ENCODE results near the gene GH1.
"Not testable (repeated sequence)": the region's sequence is repeated elsewhere in the genome, so short reads cannot be mapped to it uniquely, and the experiment has no call there.

GH1 gene

GRCh38 chr17:63881935-63882601, 36.6 kb downstream of the GH1 start, which contains the start of gene GH2:
TSS of gene GH2 (minus strand) at chr17:63881944. CDS start at chr17:63881801, 143 bp downstream.
- Histone ChIP-seq H3K36me3 (ENCODE audit: insufficient read depth, low read depth, low read length) (no peaks in the 10 kb centered on the region), H3K27me3 (ENCODE audit: insufficient read depth, low read length) (no peaks in the 10 kb centered on the region), H3K4me1 (ENCODE audit: insufficient read depth, low read length) (peaks cover 6% of the 10 kb centered on the region; the same call in 1 of the 2 replicates), H3K4me3 (ENCODE audit: low read length) (0 out of 2 replicates have a peak within 1 kb of the TSS, but pooled peaks have one; percentile 41), H3K27ac (ENCODE audit: low read length) (no peak within 1 kb of the TSS), H3K9me3 (ENCODE audit: insufficient read depth, low read depth, low read length) (no peaks in the 10 kb centered on the region), H3K9ac (ENCODE audit: low read depth, low read length) (no peak within 1 kb of the TSS)

DNA sequence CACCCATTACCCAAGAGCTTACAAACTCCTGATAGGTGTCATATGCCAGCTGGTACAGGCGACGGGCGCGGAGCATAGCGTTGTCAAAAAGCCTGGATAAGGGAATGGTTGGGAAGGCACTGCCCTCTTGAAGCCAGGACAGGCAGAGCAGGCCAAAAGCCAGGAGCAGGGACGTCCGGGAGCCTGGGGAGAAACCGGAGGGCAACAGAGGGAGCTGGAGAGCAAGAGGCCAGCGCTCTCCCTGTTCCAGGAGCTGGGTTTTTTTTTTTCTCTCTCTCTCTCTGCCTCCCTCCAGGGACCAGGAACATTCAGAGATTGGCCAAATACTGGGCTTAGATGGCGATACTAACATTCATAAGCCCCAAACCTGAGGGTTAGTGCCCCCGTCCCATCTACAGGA, 37.3 kb downstream of the GH1 start:
- H3K9me3 ChIP-seq (ENCODE audit: insufficient read depth, low read depth, low read length); H3K4me1 ChIP-seq (ENCODE audit: insufficient read depth, low read length); H3K36me3 ChIP-seq (ENCODE audit: insufficient read depth, low read depth, low read length); H3K9ac ChIP-seq (ENCODE audit: low read depth, low read length); H3K27ac ChIP-seq (ENCODE audit: low read length); H3K27me3 ChIP-seq (ENCODE audit: insufficient read depth, low read length): not testable (repeated sequence)
- H3K4me3 ChIP-seq (ENCODE audit: low read length): 0 out of 2 replicates have a peak overlapping the region, but pooled peaks have one; percentile 41

- Histone ChIP-seq H3K9ac (ENCODE audit: low read depth, low read length) (no peak overlapping the region), H3K27me3 (ENCODE audit: insufficient read depth, low read length) (no peaks in the 10 kb centered on the region), H3K27ac (ENCODE audit: low read length) (no peak overlapping the region), H3K9me3 (ENCODE audit: insufficient read depth, low read depth, low read length) (no peaks in the 10 kb centered on the region), H3K4me3 (ENCODE audit: low read length) (0 out of 2 replicates have a peak overlapping the region, but pooled peaks have one; percentile 41), H3K4me1 (ENCODE audit: insufficient read depth, low read length) (peaks cover 6% of the 10 kb centered on the region; the same call in 1 of the 2 replicates), H3K36me3 (ENCODE audit: insufficient read depth, low read depth, low read length) (no peaks in the 10 kb centered on the region)
These were observed 37.9 kb downstream of the GH1 start for GRCh38 chr17:63880706-63881105.

- not testable (repeated sequence) for H3K4me3 ChIP-seq (ENCODE audit: low read length); H3K27me3 ChIP-seq (ENCODE audit: insufficient read depth, low read length); H3K27ac ChIP-seq (ENCODE audit: low read length); H3K9me3 ChIP-seq (ENCODE audit: insufficient read depth, low read depth, low read length); H3K36me3 ChIP-seq (ENCODE audit: insufficient read depth, low read depth, low read length); H3K4me1 ChIP-seq (ENCODE audit: insufficient read depth, low read length); H3K9ac ChIP-seq (ENCODE audit: low read depth, low read length)
These were observed 40.2 kb downstream of the GH1 start for GRCh38 chr17:63878413-63878812.

GRCh38 chr17:63874693-63875092, 43.9 kb downstream of the GH1 start:
- not testable (repeated sequence) for H3K36me3 ChIP-seq (ENCODE audit: insufficient read depth, low read depth, low read length); H3K27ac ChIP-seq (ENCODE audit: low read length); H3K4me3 ChIP-seq (ENCODE audit: low read length); H3K9me3 ChIP-seq (ENCODE audit: insufficient read depth, low read depth, low read length); H3K27me3 ChIP-seq (ENCODE audit: insufficient read depth, low read length); H3K4me1 ChIP-seq (ENCODE audit: insufficient read depth, low read length); H3K9ac ChIP-seq (ENCODE audit: low read depth, low read length)

GRCh38 chr17:63874061-63874626, 44.5 kb downstream of the GH1 start:
- H3K27ac ChIP-seq (ENCODE audit: low read length); H3K27me3 ChIP-seq (ENCODE audit: insufficient read depth, low read length); H3K4me1 ChIP-seq (ENCODE audit: insufficient read depth, low read length); H3K9ac ChIP-seq (ENCODE audit: low read depth, low read length); H3K36me3 ChIP-seq (ENCODE audit: insufficient read depth, low read depth, low read length); H3K9me3 ChIP-seq (ENCODE audit: insufficient read depth, low read depth, low read length); H3K4me3 ChIP-seq (ENCODE audit: low read length): not testable (repeated sequence)

DNA sequence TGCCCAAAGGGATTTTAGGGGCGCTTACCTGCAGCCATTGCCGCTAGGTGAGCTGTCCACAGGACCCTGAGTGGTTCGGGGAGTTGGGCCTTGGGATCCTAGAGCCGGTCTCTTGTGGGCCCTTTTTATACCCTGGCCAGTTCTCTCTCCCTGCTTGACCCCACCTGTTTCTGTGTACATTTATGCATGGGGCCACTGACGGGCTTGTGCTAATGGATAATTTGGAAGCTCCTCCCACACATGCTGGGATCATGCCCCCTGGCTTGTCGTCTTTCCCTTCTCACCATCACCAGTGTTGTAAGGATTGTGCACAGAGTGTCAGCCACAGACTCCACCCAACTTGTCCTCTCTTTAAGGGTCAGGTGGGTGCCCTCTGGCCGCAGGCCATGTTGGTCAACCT, 45.1 kb downstream of the GH1 start, which contains the start of gene CSH2:
Gene CSH2, minus strand, starts transcription at position 101 of the 400 bp plus-strand sequence. Its CDS starts 63 bp downstream, at position 38.
- H3K4me1 ChIP-seq (ENCODE audit: insufficient read depth, low read length); H3K9ac ChIP-seq (ENCODE audit: low read depth, low read length); H3K9me3 ChIP-seq (ENCODE audit: insufficient read depth, low read depth, low read length); H3K27me3 ChIP-seq (ENCODE audit: insufficient read depth, low read length); H3K36me3 ChIP-seq (ENCODE audit: insufficient read depth, low read depth, low read length); H3K4me3 ChIP-seq (ENCODE audit: low read length); H3K27ac ChIP-seq (ENCODE audit: low read length): not testable (repeated sequence)

GRCh38 chr17:63871646-63872365, 46.8 kb downstream of the GH1 start:
- not testable (repeated sequence) for H3K9ac ChIP-seq (ENCODE audit: low read depth, low read length); H3K4me1 ChIP-seq (ENCODE audit: insufficient read depth, low read length); H3K9me3 ChIP-seq (ENCODE audit: insufficient read depth, low read depth, low read length); H3K27ac ChIP-seq (ENCODE audit: low read length); H3K4me3 ChIP-seq (ENCODE audit: low read length); H3K36me3 ChIP-seq (ENCODE audit: insufficient read depth, low read depth, low read length); H3K27me3 ChIP-seq (ENCODE audit: insufficient read depth, low read length)

DNA sequence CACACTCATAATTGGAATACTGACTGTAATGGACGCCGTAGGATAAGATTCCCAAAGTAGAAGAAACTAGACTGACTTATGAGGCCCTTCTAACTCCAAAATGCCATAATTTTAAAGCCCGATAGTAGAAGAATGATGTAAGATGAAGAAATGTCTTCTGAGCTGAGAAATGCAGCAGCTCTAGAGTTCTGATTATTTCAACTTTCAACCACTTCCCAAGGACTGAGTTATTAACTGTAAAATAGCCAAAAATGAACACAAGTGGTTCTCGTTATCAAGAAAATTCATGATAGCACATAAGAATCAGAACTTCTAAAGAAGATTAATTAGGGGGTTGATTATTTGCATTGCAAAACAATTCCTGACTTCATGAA, 48.4 kb downstream of the GH1 start:
- not testable (repeated sequence) for H3K27me3 ChIP-seq (ENCODE audit: insufficient read depth, low read length); H3K4me3 ChIP-seq (ENCODE audit: low read length); H3K36me3 ChIP-seq (ENCODE audit: insufficient read depth, low read depth, low read length); H3K9ac ChIP-seq (ENCODE audit: low read depth, low read length); H3K27ac ChIP-seq (ENCODE audit: low read length); H3K9me3 ChIP-seq (ENCODE audit: insufficient read depth, low read depth, low read length); H3K4me1 ChIP-seq (ENCODE audit: insufficient read depth, low read length)

GRCh38 chr17:63869491-63870291, 48.9 kb downstream of the GH1 start:
- H3K27ac ChIP-seq (ENCODE audit: low read length); H3K4me3 ChIP-seq (ENCODE audit: low read length); H3K4me1 ChIP-seq (ENCODE audit: insufficient read depth, low read length); H3K9me3 ChIP-seq (ENCODE audit: insufficient read depth, low read depth, low read length); H3K9ac ChIP-seq (ENCODE audit: low read depth, low read length); H3K36me3 ChIP-seq (ENCODE audit: insufficient read depth, low read depth, low read length); H3K27me3 ChIP-seq (ENCODE audit: insufficient read depth, low read length): not testable (repeated sequence)

All from iPS-20b (cell line).